Mesendoderm (in vitro differentiated cells): Measurements from ENCODE around the gene PPP2R5E.
A peak's percentile ranks its signal among the peaks of the same experiment; 100 is the strongest.

Experiments
- DNase-seq: peaks from one replicate; pipeline ENCODE4 v3.0.0; 2013
- H2AK5ac ChIP-seq: 2 replicates; pipeline ENCODE4 v1.6.1; 2013; ENCODE audit warnings: low read length, inconsistent platforms
- H2BK120ac ChIP-seq: 2 replicates; pipeline ENCODE4 v1.6.1; 2013; ENCODE audit warnings: low read depth, mild to moderate bottlenecking, low read length, moderate library complexity, mixed read lengths
- H2BK15ac ChIP-seq: replicated peaks from 2 replicates; pipeline ENCODE4 v1.6.1; 2013; ENCODE audit warnings: low read depth, mild to moderate bottlenecking, moderate library complexity
- H2BK5ac ChIP-seq: 2 replicates; pipeline ENCODE4 v1.6.1; 2013; ENCODE audit warnings: low read length, inconsistent platforms
- H3K18ac ChIP-seq: 2 replicates; pipeline ENCODE4 v1.6.1; 2013; ENCODE audit warnings: mild to moderate bottlenecking, low read length, mixed read lengths
- H3K23ac ChIP-seq: one replicate; pipeline ENCODE4 v1.6.1; 2013; ENCODE audit warnings: low read length
- H3K27ac ChIP-seq: 2 replicates; pipeline ENCODE4 v1.5.1; 2013; ENCODE audit warnings: low read depth, mild to moderate bottlenecking, inconsistent platforms, low read length, moderate library complexity
- H3K27me3 ChIP-seq: 2 replicates; pipeline ENCODE4 v1.6.1; 2013; ENCODE audit warnings: low read length, control low read depth, mild to moderate bottlenecking, inconsistent platforms; ENCODE audit not compliant: insufficient read depth, poor library complexity
- H3K36me3 ChIP-seq: 2 replicates; pipeline ENCODE4 v1.6.1; 2013; ENCODE audit warnings: low read length, inconsistent platforms; ENCODE audit not compliant: control insufficient read depth, insufficient read depth
- H3K4ac ChIP-seq: one replicate; pipeline ENCODE4 v1.6.1; 2013; ENCODE audit warnings: low read depth, mild to moderate bottlenecking, low read length, moderate library complexity
- H3K4me1 ChIP-seq: 2 replicates; pipeline ENCODE4 v1.6.1; 2013; ENCODE audit warnings: low read depth, low read length, inconsistent platforms; ENCODE audit not compliant: control insufficient read depth
- H3K4me2 ChIP-seq: 2 replicates; pipeline ENCODE4 v1.6.1; 2013; ENCODE audit warnings: low read length
- H3K4me3 ChIP-seq: 2 replicates; pipeline ENCODE4 v1.5.1; 2013; ENCODE audit warnings: mild to moderate bottlenecking, low read length
- H3K56ac ChIP-seq: one replicate; pipeline ENCODE4 v1.6.1; 2013; ENCODE audit warnings: low read length
- H3K79me1 ChIP-seq: 2 replicates; pipeline ENCODE4 v1.6.1; 2013; ENCODE audit warnings: low read length, inconsistent platforms
- H3K79me2 ChIP-seq: 2 replicates; pipeline ENCODE4 v1.6.1; 2013; ENCODE audit warnings: mild to moderate bottlenecking, low read length; ENCODE audit not compliant: control insufficient read depth, insufficient read depth
- H3K9ac ChIP-seq: 2 replicates; pipeline ENCODE4 v1.6.1; 2013; ENCODE audit warnings: low read length, inconsistent platforms
- H4K5ac ChIP-seq: one replicate; pipeline ENCODE4 v1.6.1; 2013; ENCODE audit warnings: low read length
- H4K8ac ChIP-seq: one replicate; pipeline ENCODE4 v1.6.1; 2013; ENCODE audit warnings: low read depth, mild to moderate bottlenecking, control low read depth, low read length, moderate library complexity
- WGBS: extraction: QIAGEN DNeasy Blood & Tissue Kit; methylation state at CpG from one replicate; pipeline ENCODE4 v1.1.7; 2013; ENCODE audit warnings: low lambda C conversion rate, missing lambda C conversion rate; ENCODE audit not compliant: insufficient coverage; ENCODE audit errors: extremely low coverage; 5-methylcytosine and 5-hydroxymethylcytosine counted together

Gene PPP2R5E

GRCh38 chr14:63501429-63501828 is 41.7 kb downstream of the PPP2R5E start:
- Histone ChIP-seq H3K79me1 (peaks cover 15% of the 10 kb centered on the region), H3K18ac (no peak overlapping the region), H3K27me3 (no peaks in the 10 kb centered on the region), H2BK120ac (no peak overlapping the region), H3K23ac (no peak overlapping the region), H3K27ac (no peak overlapping the region), H2AK5ac (no peak overlapping the region), H3K79me2 (peaks cover 29% of the 10 kb centered on the region), H3K4ac (no peak overlapping the region), H2BK5ac (no peak overlapping the region), H3K9ac (no peak overlapping the region), H4K5ac (no peak overlapping the region), H3K4me3 (no peak overlapping the region), H3K56ac (no peak overlapping the region), H4K8ac (no peak overlapping the region), H3K4me1 (no peaks in the 10 kb centered on the region), H2BK15ac (no peak overlapping the region), H3K36me3 (peaks cover 3% of the 10 kb centered on the region), H3K4me2 (no peak overlapping the region)
- no peak for DNase-seq
- no CpG with 5 or more reads among the region's 3 CpGs for WGBS

DNA sequence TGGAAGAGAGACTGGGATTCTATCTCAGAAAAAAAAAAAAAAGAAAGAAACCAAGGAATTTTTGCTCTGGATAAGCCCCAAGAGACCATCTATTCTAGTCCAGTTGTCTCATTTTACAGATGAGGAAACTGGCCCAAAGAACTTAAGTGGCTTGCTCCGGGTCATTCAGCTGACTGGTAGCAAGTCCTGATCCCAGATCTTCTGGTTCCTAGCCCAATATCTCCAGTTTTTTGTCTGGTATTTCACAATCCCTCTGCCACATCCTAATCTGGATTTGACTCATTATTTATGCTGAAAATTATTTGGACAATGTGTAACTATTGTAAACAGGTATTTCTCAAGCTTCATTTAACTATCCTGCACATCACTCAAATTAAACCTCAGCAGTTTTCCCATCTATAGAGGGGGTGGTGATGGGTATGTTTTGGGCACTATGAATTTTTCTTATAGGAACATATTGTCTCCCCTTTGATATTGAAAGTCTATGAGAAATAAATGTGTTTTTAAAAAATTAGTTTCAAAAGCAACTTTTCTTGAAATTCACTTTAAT is 43.4 kb downstream of the PPP2R5E start:
- no CpG with 5 or more reads among the region's 1 CpG for WGBS
- no peak for DNase-seq
- no peak overlapping the region for H3K27ac ChIP-seq

DNA sequence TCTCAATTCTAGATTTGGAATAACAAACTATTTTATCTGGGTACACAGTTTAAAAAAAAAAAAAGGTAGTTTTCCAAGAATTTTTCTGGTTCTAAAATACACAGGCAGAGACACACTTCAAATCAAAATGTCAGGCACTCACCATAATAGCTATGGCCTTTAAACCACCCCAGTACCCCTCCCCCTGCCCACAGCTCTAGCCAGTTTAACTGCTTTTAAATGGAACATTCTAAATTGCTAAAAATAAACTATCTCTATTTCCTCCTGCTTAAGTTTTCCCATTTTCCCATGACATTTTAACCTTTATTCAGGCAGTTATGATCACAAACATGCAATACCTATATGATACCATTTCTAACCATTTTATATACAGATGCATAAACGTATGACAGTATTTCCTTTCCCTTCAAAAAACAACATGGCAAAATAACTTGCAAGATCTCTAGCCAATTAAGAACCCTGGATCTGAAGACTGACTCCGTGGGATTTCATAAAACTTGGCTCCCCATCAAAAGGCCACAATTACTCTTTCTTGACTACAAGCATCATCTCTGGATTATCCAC is 46.3 kb downstream of the PPP2R5E start:
- H2BK120ac ChIP-seq: no peak overlapping the region
- no peak overlapping the region for H3K9ac ChIP-seq
- no peaks in the 10 kb centered on the region for H3K4me1 ChIP-seq
- no peaks in the 10 kb centered on the region for H3K27me3 ChIP-seq
- H3K56ac ChIP-seq: no peak overlapping the region
- no peak for DNase-seq
- H3K23ac ChIP-seq: no peak overlapping the region
- H3K79me1 ChIP-seq: peaks cover 5% of the 10 kb centered on the region
- no peak overlapping the region for H2BK5ac ChIP-seq
- H3K4ac ChIP-seq: no peak overlapping the region
- no peak overlapping the region for H3K4me3 ChIP-seq
- no peak overlapping the region for H4K5ac ChIP-seq
- no CpG with 5 or more reads among the region's 2 CpGs for WGBS
- H4K8ac ChIP-seq: no peak overlapping the region
- H3K4me2 ChIP-seq: no peak overlapping the region
- no peak overlapping the region for H3K18ac ChIP-seq
- peaks cover 18% of the 10 kb centered on the region for H3K79me2 ChIP-seq
- no peak overlapping the region for H3K27ac ChIP-seq
- H3K36me3 ChIP-seq: no peaks in the 10 kb centered on the region
- H2BK15ac ChIP-seq: no peak overlapping the region
- H2AK5ac ChIP-seq: no peak overlapping the region

More for the DNA sequence above, 43.4 kb downstream of the PPP2R5E start:
- Histone ChIP-seq H2BK120ac (no peak overlapping the region), H3K79me2 (peaks cover 28% of the 10 kb centered on the region), H3K56ac (no peak overlapping the region), H3K27me3 (no peaks in the 10 kb centered on the region), H3K79me1 (peaks cover 11% of the 10 kb centered on the region), H3K4me3 (no peak overlapping the region), H3K18ac (no peak overlapping the region), H3K4me1 (no peaks in the 10 kb centered on the region), H2BK15ac (no peak overlapping the region), H3K9ac (no peak overlapping the region), H3K36me3 (no peaks in the 10 kb centered on the region), H4K8ac (no peak overlapping the region), H3K4me2 (no peak overlapping the region), H3K4ac (no peak overlapping the region), H2BK5ac (no peak overlapping the region), H4K5ac (no peak overlapping the region), H2AK5ac (no peak overlapping the region), H3K23ac (no peak overlapping the region)

GRCh38 chr14:63493246-63493645 is 49.9 kb downstream of the PPP2R5E start:
- no peak overlapping the region for H4K5ac ChIP-seq
- peak; percentile 76 for DNase-seq
- no peak overlapping the region for H3K56ac ChIP-seq
- H3K18ac ChIP-seq: no peak overlapping the region
- H3K79me2 ChIP-seq: peaks cover 34% of the 10 kb centered on the region
- no peak overlapping the region for H2BK120ac ChIP-seq
- no peak overlapping the region for H2AK5ac ChIP-seq
- H3K4me3 ChIP-seq: no peak overlapping the region
- no peak overlapping the region for H4K8ac ChIP-seq
- no peak overlapping the region for H3K4me2 ChIP-seq
- H2BK15ac ChIP-seq: no peak overlapping the region
- H3K4me1 ChIP-seq: no peaks in the 10 kb centered on the region
- H3K27me3 ChIP-seq: no peaks in the 10 kb centered on the region
- WGBS: no CpG with 5 or more reads among the region's 7 CpGs
- no peak overlapping the region for H3K4ac ChIP-seq
- no peak overlapping the region for H3K27ac ChIP-seq
- H3K9ac ChIP-seq: no peak overlapping the region
- no peaks in the 10 kb centered on the region for H3K36me3 ChIP-seq
- H3K79me1 ChIP-seq: peaks cover 5% of the 10 kb centered on the region
- H2BK5ac ChIP-seq: no peak overlapping the region
- H3K23ac ChIP-seq: no peak overlapping the region

- H3K79me2 ChIP-seq: peaks cover 36% of the 10 kb centered on the region
- no peak overlapping the region for H3K4ac ChIP-seq
- H3K4me1 ChIP-seq: no peaks in the 10 kb centered on the region
- no peak overlapping the region for H2BK5ac ChIP-seq
- no peak overlapping the region for H3K27ac ChIP-seq
- H3K79me1 ChIP-seq: peaks cover 8% of the 10 kb centered on the region
- H3K36me3 ChIP-seq: no peaks in the 10 kb centered on the region
- H4K5ac ChIP-seq: no peak overlapping the region
- H3K18ac ChIP-seq: no peak overlapping the region
- DNase-seq: no peak
- no peak overlapping the region for H2BK120ac ChIP-seq
- no peak overlapping the region for H3K4me2 ChIP-seq
- no peak overlapping the region for H3K56ac ChIP-seq
- no peak overlapping the region for H3K4me3 ChIP-seq
- no peaks in the 10 kb centered on the region for H3K27me3 ChIP-seq
- no peak overlapping the region for H3K23ac ChIP-seq
- no peak overlapping the region for H2AK5ac ChIP-seq
- no peak overlapping the region for H4K8ac ChIP-seq
- H2BK15ac ChIP-seq: no peak overlapping the region
- no peak overlapping the region for H3K9ac ChIP-seq
Measured at GRCh38 chr14:63492391-63492790, 50.8 kb downstream of the PPP2R5E start.

- H3K4me1 ChIP-seq: no peaks in the 10 kb centered on the region
- no peak for DNase-seq
- WGBS: 100% methylated on average over 1 of the region's 1 CpG
Measured at GRCh38 chr14:63487724-63488123, 55.5 kb downstream of the PPP2R5E start.

More at GRCh38 chr14:63487724-63488123, 55.5 kb downstream of the PPP2R5E start:
- no peak overlapping the region for H2BK5ac ChIP-seq
- no peak overlapping the region for H3K4me3 ChIP-seq
- H3K56ac ChIP-seq: no peak overlapping the region
- no peak overlapping the region for H3K9ac ChIP-seq
- H3K4me2 ChIP-seq: no peak overlapping the region
- peaks cover 39% of the 10 kb centered on the region for H3K79me2 ChIP-seq
- H3K36me3 ChIP-seq: no peaks in the 10 kb centered on the region
- peaks cover 9% of the 10 kb centered on the region for H3K79me1 ChIP-seq
- no peak overlapping the region for H4K5ac ChIP-seq
- H2BK15ac ChIP-seq: no peak overlapping the region
- no peak overlapping the region for H3K23ac ChIP-seq
- H3K27ac ChIP-seq: no peak overlapping the region
- H3K27me3 ChIP-seq: no peaks in the 10 kb centered on the region
- no peak overlapping the region for H3K18ac ChIP-seq
- no peak overlapping the region for H4K8ac ChIP-seq
- no peak overlapping the region for H2BK120ac ChIP-seq
- H2AK5ac ChIP-seq: no peak overlapping the region
- no peak overlapping the region for H3K4ac ChIP-seq
